Anterior cingulate cortex (tissue), 58 donors: ENCODE results near the gene TYK2.

Experiments
- DNase-seq, 58 donors: peaks; one replicate each; lab custom pipeline; 2025; lab: John Stamatoyannopoulos, UW

The TYK2 gene

GRCh38 chr19:10317045-10317856 lies 63.1 kb downstream of the TYK2 start:
- DNase-seq = no peak

- DNase-seq = peak in 18 of 58 donors; percentile 13 to 54 (median 28)
These were observed 63.9 kb downstream of the TYK2 start for GRCh38 chr19:10316229-10317044.

GRCh38 chr19:10315335-10316214 lies 64.8 kb downstream of the TYK2 start, which contains the start of gene FDX2:
FDX2 (minus strand) TSS chr19:10316015; CDS start chr19:10315996, 19 bp downstream.
- peak in 57 of 58 donors; percentile 36 to 95 (median 80) for DNase-seq

- no peak for DNase-seq
These were observed 70.9 kb downstream of the TYK2 start, which contains the start of gene ZGLP1 for GRCh38 chr19:10309423-10309822. ZGLP1 (minus strand) TSS chr19:10309815.

- no peak for DNase-seq
These were observed 74.0 kb downstream of the TYK2 start for GRCh38 chr19:10306327-10306726.

GRCh38 chr19:10305139-10305806 lies 75.1 kb downstream of the TYK2 start:
- peak in 48 of 58 donors; percentile 6 to 82 (median 39) for DNase-seq
